ENCODE data around the gene SAMD3.

GRCh38 chr6:130138116-130138908 is 84.4 kb downstream of the SAMD3 start:
- TF ChIP-seq CTCF (IDR thresholded peaks at IDR 0.05 in 2 of 3, conservative IDR thresholded peaks at IDR 0.05 in 1 of 3; ENCODE audit: borderline replicate concordance in 1 of 3, insufficient read depth in 1 of 3, low read depth in 2 of 3, low read length in 2 of 3), result no peak
- TF ChIP-seq ZNF274 (IDR thresholded peaks at IDR 0.05; ENCODE audit: low read depth, low read length), result no peak
- no peak for TF ChIP-seq REST (IDR thresholded peaks at IDR 0.05; ENCODE audit: low read depth)
- TF ChIP-seq TCF7L2 (IDR thresholded peaks at IDR 0.05; ENCODE audit: borderline replicate concordance, extremely low read depth, insufficient read depth, insufficient read length), result no peak
- no peak for TF ChIP-seq EZH2 (IDR thresholded peaks at IDR 0.05)
- TF ChIP-seq EGR1 (IDR thresholded peaks at IDR 0.05; ENCODE audit: low read depth), result no peak

Measured in HCT116 (cell line).